Measurements from ENCODE around the gene SNW1. TPM values are rescaled to one million over a fixed set of nuclear protein-coding genes. Genes with fewer than 3 reads are reported as not detected.

Gene SNW1
- polyA plus RNA-seq, 1 experiment, result 34.8 TPM

GRCh38 chr14:77746064-77746702, 14.8 kb downstream of the SNW1 start:
- H3K27me3 ChIP-seq (ENCODE audit: control insufficient read depth, insufficient read depth, low read length), result no peaks in the 10 kb centered on the region
- ChIA-PET POLR2A (no interaction called here), CTCF (interaction anchor here (0.6 kb wide), 1 partner anchor 82 kb away, joined by 4 read pairs; no protein-coding TSS in a partner anchor)
- peaks cover 8% of the 10 kb centered on the region for H3K36me3 ChIP-seq (ENCODE audit: control insufficient read depth, insufficient read depth, low read length)
- DNase-seq (ENCODE audit: low read depth), result no peak
- TF ChIP-seq CTCF (IDR thresholded peaks at IDR 0.05; ENCODE audit: insufficient read depth, low read depth, low read length), result no peak
- no peak overlapping the region for H3K4me3 ChIP-seq (ENCODE audit: low read depth, low read length)

DNA sequence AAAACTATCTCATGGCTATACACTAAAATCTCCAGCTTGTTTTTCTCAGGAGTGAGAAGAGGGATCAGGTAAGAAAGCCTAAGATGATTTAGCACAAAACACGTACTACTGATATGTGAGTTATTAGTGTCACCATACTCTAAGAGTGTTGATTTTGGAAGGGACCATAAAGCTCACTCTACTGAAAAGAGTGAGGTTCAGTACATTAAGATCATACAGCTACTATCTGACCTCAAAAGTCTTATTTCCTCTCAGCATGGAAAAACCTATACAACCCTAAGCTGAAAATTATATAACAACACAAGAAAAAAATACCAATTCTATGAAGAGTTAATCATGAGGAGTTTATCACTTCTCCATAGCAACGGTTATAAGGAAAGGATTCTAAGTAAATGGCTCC, 19.5 kb downstream of the SNW1 start:
- CTCF ChIA-PET, result interaction anchor here (1.6 kb wide), 1 partner anchor 20 kb away, joined by 3 read pairs; no protein-coding TSS in a partner anchor
- POLR2A ChIA-PET, result no interaction called here

GRCh38 chr14:77738559-77739250, 22.3 kb downstream of the SNW1 start:
- no peak for TF ChIP-seq CTCF (IDR thresholded peaks at IDR 0.05; ENCODE audit: insufficient read depth, low read depth, low read length)
- CTCF ChIA-PET, result interaction anchor here (0.8 kb wide), 1 partner anchor 11 kb away, joined by 3 read pairs; no protein-coding TSS in a partner anchor
- POLR2A ChIA-PET, result no interaction called here
- peaks cover 1% of the 10 kb centered on the region; the same call in 1 of the 2 replicates for H3K36me3 ChIP-seq (ENCODE audit: control insufficient read depth, insufficient read depth, low read length)
- no peak overlapping the region for H3K4me3 ChIP-seq (ENCODE audit: low read depth, low read length)
- DNase-seq (ENCODE audit: low read depth), result no peak
- no peaks in the 10 kb centered on the region for H3K27me3 ChIP-seq (ENCODE audit: control insufficient read depth, insufficient read depth, low read length)

More for the DNA sequence above, 19.5 kb downstream of the SNW1 start:
- Histone ChIP-seq H3K27me3 (ENCODE audit: control insufficient read depth, insufficient read depth, low read length) (no peaks in the 10 kb centered on the region), H3K36me3 (ENCODE audit: control insufficient read depth, insufficient read depth, low read length) (peaks cover 2% of the 10 kb centered on the region; the same call in 1 of the 2 replicates), H3K4me3 (ENCODE audit: low read depth, low read length) (no peak overlapping the region)
- no peak for TF ChIP-seq CTCF (IDR thresholded peaks at IDR 0.05; ENCODE audit: insufficient read depth, low read depth, low read length)
- no peak for DNase-seq (ENCODE audit: low read depth)

DNA sequence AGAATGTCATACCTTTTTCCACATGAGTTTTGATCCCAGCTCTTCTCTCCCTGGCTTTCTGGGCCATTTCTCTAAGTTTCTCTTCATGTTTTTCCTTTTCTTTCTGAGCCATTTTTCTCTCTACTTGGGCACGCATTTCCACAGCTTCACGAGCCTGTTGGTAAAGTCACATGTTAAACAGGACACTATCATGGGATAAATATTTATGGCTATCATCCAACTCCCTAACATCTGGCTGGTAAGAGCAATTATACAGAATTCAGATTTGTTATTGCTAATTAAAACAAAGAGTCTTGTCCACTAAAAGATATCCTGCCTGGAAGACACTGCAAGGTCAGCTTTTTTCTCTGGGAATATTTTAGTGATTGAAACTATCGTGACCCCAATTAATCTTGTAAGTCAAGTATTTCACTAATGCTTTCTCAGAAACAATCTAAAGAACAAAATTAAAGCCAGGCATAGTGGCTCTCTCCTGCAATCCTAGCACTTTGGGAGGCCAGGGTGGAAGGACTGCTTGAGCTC, 29.9 kb downstream of the SNW1 start:
- H3K27me3 ChIP-seq (ENCODE audit: control insufficient read depth, insufficient read depth, low read length), result no peaks in the 10 kb centered on the region
- peaks cover 14% of the 10 kb centered on the region for H3K36me3 ChIP-seq (ENCODE audit: control insufficient read depth, insufficient read depth, low read length)
- no peak overlapping the region for H3K4me3 ChIP-seq (ENCODE audit: low read depth, low read length)
- ChIA-PET POLR2A (no interaction called here), CTCF (interaction anchor here (0.8 to 2.2 kb wide), 2 partner anchors 10 to 273 kb away, joined by 3 to 6 read pairs; partner anchors contain the start of gene AHSA1)
- DNase-seq (ENCODE audit: low read depth), result peak; percentile 35
- TF ChIP-seq CTCF (IDR thresholded peaks at IDR 0.05; ENCODE audit: insufficient read depth, low read depth, low read length), result no peak

- Histone ChIP-seq H3K4me3 (ENCODE audit: low read depth, low read length) (no peak overlapping the region), H3K36me3 (ENCODE audit: control insufficient read depth, insufficient read depth, low read length) (peaks cover 9% of the 10 kb centered on the region), H3K27me3 (ENCODE audit: control insufficient read depth, insufficient read depth, low read length) (no peaks in the 10 kb centered on the region)
- CTCF ChIA-PET, result no interaction called here
- DNase-seq (ENCODE audit: low read depth), result no peak
- no peak for TF ChIP-seq CTCF (IDR thresholded peaks at IDR 0.05; ENCODE audit: insufficient read depth, low read depth, low read length)
- POLR2A ChIA-PET, result no interaction called here
These were observed 38.7 kb downstream of the SNW1 start for GRCh38 chr14:77722301-77722700.
